NCI-H446 treated with DMSO at 0.1 percent for 48 hours (cell line): ENCODE results near the gene USP2.

Source experiments
- DNase-seq: peaks from one replicate; lab custom pipeline; 2025; lab: John Stamatoyannopoulos, UW

USP2 gene, protein sequence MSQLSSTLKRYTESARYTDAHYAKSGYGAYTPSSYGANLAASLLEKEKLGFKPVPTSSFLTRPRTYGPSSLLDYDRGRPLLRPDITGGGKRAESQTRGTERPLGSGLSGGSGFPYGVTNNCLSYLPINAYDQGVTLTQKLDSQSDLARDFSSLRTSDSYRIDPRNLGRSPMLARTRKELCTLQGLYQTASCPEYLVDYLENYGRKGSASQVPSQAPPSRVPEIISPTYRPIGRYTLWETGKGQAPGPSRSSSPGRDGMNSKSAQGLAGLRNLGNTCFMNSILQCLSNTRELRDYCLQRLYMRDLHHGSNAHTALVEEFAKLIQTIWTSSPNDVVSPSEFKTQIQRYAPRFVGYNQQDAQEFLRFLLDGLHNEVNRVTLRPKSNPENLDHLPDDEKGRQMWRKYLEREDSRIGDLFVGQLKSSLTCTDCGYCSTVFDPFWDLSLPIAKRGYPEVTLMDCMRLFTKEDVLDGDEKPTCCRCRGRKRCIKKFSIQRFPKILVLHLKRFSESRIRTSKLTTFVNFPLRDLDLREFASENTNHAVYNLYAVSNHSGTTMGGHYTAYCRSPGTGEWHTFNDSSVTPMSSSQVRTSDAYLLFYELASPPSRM

DNA sequence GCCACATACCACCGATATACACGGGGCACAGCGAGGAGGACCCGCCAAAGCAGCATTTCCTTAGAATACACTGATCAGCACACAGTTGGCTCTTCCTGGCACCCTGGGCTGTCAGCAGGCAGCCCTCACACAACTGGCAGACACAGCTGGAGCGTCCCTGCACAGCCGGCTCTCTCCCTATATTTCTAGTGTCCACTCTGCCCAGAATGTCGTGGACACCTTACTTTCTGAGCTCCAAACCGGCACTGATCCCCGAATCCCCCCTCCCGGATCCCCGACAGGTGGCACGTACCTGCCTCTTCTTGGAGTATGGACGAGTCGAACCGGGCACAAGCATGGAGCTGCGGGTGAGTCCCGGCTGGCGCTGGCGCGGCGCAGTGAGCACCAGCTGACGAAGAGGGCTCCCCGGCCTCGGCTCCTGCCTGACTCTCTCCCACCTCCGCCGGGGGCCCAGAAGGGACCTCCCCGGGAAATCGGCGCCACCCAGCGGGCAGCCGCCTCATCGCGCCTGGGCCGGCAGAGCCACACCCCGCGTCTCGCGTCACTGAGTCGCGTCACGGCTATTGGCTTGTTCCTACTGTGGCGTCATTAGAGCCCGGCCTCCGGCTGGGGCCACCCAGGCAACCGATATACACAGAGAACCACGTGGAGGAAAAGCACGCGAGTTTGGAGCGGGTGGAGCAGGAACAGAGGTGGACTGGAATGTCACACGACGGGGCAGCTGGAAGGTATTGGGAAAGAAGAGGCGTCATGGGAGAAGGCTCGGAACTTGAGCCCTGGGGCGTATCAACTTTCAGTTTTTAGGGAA lies at the start of gene USP2:
TSS of gene USP2 (minus strand) at position 510 of the 808 bp plus-strand sequence. CDS start 8,210 bp downstream, outside the sequence.
- peak; percentile 89 for DNase-seq

DNA sequence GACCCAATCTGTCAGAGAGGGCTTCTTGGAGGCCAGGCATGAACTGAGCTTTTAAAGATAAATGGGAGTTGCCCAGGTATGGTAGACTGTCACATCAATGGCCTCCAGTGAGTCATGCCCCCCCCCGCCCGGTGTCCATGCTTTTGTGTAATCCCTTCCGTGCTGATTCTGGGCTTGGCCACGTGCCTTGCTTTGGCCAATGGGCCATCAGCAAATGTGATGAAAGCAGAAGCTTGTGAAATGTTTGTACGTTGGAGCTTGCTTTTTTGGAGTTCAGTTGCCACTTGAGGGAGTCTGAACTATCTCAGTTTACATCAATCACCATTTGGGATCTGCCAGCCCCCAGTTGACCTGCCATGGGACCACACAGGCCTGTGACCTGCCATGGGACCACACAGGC lies 45.8 kb upstream of the USP2 start:
- DNase-seq = no peak

DNA sequence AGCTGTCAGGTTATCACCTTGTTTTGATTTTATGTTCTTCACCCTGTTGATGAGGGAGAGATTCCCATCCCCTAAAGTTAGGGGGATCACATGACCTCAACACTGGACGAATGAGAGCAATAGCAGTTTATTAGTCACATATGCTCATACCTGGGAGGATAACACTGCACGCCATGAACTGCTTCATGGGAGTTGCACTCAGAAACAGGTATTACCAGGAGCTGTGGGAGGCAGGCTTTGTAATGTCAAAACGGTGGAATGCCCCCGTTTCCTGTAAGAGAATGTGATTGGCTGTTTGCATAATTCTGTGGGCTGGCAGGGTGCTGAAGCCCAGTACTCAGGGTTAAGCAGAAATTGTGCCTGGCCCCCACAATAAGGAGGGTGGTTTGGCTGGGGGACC lies 44.7 kb upstream of the USP2 start:
- DNase-seq = no peak

DNA sequence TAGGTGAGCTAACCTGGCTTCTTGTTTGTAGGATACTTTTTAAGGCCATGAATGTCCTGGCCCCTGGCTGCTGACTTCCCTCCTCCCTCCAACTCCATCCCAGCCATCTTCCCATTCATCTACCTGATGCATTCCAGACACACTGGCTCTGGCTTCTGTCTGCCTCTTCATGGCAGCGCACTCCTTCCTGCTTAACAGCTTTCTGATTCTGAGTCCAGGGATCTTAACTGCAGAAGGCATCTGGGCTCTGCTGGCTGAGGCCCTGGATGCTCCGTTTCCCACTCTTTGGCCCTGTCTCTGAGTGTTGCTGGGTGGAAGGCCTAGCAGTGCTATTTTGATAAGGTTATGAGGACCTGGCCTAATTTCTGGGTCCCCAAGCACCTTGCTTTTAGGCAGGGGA lies 43.3 kb upstream of the USP2 start:
- no peak for DNase-seq

DNA sequence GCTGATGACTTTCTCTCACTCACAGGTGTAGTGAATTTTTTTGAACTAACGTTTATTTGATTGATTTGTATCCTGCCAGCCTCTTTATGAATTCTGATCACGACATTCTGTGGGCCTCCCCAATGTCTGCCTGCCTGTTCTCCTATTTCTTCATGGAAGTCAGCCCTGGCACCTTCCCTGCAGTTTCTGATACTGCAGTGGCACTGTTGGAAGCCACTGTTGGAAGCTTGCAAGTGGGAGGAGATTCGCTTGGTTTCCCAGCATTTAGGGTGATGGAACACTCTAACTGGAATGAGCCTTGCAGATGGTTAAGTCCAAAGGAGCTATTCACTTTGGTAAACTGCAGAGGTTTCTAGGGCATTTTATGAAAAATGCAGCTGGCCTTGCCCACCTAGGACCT lies 42.8 kb upstream of the USP2 start:
- no peak for DNase-seq

DNA sequence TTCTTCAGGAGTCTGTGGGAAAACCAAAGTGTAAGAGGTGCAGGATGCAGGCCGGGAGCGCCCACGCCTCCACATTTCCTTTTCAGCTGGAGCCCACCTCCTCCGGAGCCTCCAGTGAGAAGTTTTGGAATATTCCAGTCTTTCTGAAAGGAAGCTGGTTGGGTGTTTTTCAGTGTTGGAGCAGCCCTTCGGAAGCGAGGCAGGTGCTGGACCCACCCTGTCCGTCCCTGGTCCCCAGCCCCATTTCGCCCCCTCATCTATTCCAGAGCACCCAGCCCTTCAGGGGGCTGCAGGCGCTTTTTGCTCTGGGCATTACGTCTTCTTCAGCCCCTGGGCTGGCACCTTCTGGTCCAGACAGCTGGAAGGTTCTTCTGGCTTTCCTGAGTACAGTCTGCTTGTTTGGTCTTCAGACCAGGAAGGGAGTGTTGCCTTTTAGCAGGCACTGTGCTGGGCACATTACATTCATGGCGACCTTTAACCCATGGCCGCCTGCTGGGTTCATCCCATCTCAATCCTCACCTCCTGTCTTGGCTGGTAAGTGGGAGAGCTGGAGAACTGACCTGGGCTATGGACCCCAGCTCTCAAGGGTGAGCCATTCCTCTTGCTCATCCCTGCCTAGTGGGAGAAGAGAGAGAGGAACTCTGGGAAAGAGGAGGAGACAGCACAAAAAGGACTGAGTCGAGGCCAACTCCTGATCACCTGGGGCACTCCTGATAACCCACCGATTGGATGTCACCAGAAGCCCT lies 42.2 kb upstream of the USP2 start:
- no peak for DNase-seq

DNA sequence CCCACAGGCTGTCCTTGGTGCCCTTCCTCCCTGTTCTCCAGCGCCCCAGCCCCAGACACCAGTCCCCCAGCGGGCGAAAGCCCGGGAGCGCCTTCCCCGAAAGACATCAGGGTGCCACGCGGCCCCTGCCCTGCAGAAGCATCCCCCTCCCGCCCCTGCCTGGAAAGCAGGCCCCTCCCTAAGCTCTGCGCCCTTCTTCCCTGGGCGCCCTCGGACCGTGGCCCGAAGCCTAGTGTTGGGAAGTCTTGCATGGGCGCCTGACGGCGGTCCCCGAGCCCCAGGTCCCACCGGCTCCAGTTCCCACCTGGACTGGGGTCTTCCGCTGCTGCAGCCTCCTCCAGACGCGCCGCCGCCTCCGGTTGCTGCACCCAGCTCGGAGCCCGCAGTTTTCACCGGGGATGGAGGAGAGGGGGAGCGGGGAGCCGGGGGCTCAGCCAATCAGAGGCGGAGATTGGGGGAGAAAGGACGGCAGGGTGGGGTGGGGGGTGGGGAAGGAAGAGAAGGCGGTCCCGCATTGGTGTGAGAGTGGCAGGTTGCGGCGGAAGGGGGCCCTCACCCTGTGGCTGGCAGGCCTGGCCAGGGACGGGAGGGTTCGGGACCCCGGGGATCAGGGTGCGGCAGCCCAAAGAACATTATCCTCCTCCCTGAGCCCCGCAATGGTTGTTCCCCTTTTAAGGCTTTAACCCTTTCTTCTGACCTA lies 41.5 kb upstream of the USP2 start, which contains the start of gene THY1:
TSS of gene THY1 (minus strand) at position 364 of the 700 bp plus-strand sequence. CDS start 2,267 bp downstream, outside the sequence.
- peak; percentile 29 for DNase-seq

DNA sequence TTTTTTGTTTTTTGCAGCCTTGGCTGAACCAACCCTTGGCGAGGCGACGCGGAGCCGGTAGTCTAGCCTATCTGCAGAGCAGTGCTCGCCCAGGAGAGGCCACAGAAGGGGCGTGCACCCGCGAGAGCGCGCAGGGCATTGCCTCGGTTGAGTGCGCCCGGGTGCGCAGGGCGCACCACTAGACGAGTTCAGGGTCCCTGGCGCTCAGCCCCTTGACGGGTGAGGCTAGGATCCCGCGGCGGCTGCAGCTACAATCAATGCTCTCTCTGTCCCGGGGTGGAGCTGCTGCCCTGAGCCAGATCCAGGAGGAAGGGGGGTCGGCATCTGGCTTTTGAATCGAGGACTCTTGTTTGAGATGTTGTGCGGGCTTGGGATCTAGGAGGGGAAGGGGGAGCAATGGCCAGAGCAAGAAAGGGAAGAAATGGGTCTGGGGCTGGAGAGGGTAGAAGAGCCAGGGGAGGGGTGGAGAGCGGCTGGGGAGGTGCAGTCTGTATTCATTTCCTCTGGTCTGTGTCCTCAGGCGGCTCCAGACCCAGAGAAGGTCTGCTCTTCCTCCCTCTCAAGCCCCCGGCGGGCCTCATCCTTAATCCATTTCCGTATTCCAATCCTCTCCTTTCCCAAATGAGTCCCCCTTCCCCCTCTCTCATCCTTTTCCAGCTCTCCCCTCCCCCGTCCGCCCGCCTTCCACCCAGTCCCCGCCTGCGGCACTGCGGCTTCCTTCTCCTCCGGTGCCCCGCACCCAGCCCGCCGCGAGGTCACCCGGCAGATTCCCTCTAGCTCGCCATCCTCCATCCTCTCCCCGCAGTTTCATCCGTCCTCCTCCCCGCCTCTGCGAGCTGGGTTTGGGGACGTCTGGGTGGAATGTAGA lies 40.7 kb upstream of the USP2 start:
- DNase-seq = no peak

DNA sequence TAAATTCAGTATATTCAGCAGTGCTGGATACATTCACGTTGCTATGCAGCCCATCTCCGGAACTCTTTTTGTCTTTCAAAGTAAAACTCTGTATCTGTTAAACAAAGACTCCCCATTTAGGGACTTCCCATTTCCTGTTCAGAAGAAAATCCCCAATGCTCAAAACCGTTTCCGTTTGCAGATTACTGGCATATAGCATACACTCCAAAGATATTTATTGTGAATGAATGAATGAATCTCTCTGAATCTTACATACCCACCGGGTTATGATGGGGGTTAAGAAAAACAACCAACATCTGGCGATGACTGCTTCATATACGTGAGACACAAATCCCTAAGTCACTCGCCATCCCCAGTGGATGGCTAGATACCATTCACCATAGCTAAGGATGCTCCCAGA lies 39.9 kb upstream of the USP2 start:
- DNase-seq = no peak

DNA sequence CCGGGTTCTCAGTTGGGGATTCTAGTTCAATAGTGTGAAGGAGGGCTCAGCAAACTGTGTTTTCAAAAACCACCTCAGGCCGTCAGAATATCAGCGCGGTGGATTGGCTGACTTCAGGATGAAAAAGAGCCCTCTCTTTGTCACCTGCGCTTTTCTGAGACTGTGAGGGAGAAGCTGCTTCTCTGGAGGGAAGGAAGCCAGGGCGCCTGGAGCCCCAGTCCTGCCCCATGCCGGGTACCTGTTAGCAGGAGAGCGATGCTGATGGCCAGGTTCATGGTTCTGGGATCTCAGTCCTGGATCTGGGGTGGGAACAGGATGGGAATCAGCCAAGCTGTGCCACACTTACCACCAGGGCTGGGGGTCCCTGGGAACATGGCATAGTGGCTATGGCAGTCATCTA lies 39.1 kb upstream of the USP2 start:
- DNase-seq = no peak

DNA sequence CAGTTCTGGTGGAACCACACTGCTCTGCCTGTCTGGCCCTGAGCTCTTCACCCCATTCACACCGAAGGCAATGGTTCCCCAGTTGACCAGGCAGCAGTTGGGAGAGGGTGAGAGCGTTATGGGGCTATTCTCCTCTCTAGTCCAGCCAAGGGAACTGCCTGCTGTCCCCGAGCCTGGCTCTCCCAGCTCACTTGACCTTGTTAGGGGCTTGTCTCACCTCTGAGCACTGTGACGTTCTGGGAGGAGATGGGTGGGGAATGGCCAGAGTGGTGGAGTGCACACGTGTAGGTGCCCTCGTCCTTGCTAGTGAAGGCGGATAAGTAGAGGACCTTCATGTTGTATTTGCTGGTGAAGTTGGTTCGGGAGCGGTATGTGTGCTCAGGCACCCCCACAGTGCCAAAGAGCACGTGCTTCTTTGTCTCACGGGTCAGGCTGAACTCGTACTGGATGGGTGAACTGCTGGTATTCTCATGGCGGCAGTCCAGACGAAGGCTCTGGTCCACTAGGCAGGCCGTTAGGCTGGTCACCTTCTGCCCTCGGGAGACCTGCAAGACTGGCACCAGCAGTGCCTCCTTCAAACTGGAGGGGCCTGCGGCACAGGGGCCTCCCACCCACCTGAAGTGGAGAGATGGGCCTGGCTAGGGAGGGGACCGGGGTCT lies 38.5 kb upstream of the USP2 start:
- DNase-seq = no peak

DNA sequence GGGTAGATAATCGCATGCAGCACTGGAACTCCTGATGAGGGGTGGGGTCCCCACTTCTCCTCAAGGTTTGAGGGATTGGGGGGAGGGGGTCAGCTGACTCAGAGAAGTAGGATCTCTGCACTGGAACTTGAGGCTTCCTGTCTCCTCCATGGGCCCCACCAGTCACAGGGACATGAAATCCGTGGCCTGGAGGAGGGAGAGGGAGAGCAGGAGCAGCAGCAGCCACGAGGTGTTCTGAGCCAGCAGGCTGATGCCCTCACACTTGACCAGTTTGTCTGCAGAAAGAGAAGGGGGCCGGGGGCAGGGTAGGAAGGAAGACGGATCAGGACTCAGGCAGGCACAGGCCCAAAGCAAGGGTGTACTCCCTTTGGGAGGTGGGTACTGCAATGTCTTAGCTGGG lies 37.8 kb upstream of the USP2 start:
- DNase-seq = no peak

DNA sequence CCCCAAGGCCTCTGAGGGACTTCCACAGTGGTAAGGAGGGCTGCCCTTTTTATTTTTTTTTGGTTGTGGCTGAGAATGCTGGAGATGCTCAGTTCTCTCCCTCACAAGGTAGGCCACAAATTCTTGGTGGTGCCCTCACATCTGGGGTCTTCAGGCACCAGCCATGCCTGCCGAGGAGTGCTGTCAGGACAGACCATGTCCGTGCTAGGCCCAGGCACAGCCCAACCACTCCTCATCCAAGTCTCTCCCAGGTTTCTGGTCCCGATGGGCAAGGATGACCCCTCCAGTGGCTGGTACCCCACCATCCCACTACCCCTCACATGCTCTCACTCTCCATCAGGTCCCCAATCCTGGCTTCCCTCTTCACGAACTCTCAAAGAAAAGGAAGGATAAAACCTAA lies 37.3 kb upstream of the USP2 start:
- DNase-seq = no peak

DNA sequence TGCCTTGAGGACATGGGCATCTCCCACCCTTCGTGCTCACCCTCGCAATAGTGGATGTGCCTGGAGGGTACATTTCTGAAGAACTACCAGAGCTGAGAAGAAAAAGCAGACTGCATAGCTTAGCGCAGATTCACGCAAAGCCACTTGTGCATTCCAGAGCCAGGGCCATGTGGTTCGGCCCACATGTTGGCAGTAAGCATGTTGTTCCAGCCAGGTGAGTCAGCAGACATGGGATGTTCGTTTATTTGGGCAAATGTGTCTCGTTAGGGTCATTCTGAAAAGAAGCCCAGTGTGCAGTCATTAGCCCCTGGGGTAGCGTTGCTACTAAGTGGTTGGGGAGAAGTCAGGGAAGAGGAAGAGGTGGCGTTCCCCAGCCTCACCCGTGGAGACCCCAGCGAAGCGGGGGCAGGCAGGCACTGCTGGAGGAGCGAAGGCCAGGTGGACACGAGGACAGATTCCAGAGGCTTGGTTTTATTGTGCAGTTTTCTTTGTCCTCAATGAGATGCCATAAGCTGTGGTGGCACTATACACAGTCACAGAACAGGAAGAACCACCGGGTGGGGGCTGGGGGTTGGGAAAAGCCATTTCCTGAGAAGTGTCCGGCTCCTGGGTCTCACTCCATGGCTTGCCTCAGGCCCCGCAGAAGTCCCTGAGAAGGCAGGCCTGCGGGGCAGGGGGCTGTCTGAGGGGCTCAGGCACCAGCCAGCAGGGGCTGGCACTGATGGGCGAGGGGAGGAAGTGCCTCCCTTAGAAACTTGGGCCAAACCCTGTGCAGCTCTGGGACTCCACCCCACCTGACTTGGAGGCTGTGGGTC lies 36.4 kb upstream of the USP2 start:
- peak; percentile 29 for DNase-seq

DNA sequence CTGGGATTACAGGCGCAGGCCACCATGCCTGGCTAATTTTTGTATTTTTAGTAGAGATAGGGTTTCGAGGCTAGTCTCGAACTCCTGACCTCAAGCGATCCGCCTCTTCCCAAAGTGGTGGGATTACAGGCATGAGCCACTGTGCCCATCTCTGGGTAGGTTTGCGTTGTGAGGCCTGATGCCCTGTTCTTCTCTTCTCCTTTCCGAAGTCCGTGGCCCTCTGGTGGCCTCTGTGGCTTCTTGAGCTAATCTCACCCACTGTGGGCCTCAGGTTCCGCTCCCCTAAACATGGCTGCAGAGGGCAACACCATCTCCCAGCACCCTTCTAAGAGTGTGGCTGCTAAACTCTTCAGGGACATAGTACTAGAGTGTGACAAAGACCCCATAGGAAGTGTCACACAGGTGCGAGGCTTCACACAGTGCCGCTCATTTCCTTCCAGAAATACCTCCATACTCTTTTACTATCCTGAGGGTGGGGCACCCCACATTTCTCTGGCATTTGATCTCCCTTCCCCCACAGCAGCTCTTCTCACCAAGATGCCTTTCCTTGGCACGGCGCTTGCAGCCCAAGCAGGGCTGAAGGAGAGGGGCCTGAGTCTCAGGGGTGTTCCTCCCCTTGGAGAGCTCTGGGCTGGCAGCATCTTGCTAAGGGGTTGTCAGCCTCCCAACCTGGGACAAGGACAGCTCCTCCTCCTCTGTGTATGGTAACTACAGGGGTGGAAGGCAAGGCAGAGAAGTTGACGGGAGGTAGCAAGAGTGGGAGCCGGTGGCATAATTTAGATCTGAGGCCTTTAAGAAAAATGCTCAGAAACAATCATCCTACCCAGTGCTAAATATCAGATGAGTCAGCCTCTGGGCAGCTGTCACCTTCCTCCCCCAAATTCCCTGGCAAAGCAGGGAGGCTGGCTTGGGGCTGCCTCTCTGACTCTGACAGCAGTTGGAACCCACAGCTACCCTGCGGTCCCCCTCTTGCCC lies 35.4 kb upstream of the USP2 start:
- DNase-seq = peak; percentile 49

DNA sequence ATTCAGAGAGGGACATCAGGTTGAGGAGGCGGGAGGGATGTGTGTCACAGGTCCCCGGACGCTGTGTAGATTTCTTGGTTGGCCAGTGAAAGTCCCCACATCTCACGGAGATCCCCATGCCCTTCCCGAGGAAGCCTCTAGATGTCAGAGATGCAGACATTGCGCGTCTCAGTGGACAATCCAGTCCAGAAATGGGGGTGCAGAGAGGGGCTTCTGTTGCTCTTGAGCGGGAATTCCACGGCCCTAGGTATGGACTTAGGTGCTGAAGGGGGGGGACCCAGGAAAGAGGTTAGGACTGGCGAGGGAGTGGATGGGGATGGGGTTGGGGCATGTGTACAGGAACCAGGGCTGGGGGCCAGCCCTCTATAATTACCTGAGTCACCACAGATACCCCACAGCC lies 34.5 kb upstream of the USP2 start:
- no peak for DNase-seq

DNA sequence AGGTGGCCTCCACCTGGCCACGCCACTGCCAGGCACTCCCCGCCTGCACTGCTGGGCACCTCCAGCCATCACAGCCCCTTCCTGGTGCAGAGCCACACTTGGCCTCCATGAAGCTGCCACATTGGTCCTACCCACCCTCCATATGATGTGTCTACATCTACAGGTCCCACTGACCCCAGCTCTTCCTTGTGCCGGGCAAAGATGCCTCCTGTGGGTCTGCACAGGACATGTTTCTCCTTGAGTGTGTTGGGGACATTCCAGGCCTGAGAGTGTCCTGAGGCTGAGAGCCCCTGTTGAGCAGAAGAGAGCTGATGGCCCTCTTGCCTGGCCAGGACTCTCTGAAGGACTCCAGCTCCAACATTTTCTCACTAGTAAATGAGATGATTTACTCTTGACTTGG lies 34.0 kb upstream of the USP2 start:
- no peak for DNase-seq

DNA sequence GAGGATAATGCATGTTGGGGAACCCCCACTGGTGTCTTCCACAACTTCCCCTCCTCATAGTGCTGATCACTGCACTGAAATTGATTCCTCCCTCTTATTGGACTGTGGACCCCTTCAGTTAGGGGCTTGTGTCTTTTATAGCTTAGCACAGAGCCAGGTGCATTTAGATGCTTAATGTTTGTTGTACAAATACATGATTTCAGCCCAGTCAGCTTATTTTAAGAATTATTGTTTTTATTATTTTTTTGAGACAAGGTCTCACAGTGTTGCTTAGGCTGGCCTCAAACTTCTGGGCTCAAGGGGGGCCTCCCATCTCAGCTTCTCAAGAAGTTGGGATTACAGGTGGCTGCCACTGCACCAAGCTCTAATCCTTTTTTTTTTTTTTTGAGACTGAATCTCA lies 33.2 kb upstream of the USP2 start:
- no peak for DNase-seq
